HepG2 (cell line): ENCODE measurements around the gene DGKG. TPM values are rescaled to one million over a fixed set of nuclear protein-coding genes. Genes with fewer than 3 reads are reported as not detected.

ENCODE experiments used
- ATAC-seq: fragments of 200-7000 bp; cut with Tn5 transposase; 3 replicates; pipeline ENCODE4 v1.9.1; 2020; ENCODE audit warnings: mild to moderate bottlenecking, moderate library complexity
- BruUV-seq: library from RNA; stranded (reverse); fragments of 400-500 nt; replicated peaks from 2 replicates; lab custom pipeline; 2021; lab: Mats Ljungman, UMichigan
- CTCF ChIA-PET: fragments of 300-600 bp; formaldehyde crosslinking; extraction: SDS; loops from one replicate; lab custom pipeline; 2021; ENCODE audit warnings: low total read pairs, inconsistent platforms, low intra/inter-chr PET ratio; lab: Yijun Ruan, JAX
- POLR2A ChIA-PET: fragments of 350-600 bp; sonication (Branson Sonifier 250); formaldehyde crosslinking; loops from one replicate; lab custom pipeline; 2020; ENCODE audit warnings: antibody characterized with exemption, inconsistent platforms; lab: Yijun Ruan, JAX
- DNase-seq: peaks from one replicate; pipeline ENCODE4 v3.0.0-alpha.2; 2015; ENCODE audit warnings: low spot score
- FAIRE-seq: peaks from 3 replicates; lab custom pipeline; 2011; peaks lifted over from hg19 to GRCh38; lab: Jason Lieb, UNC
- H2AFZ ChIP-seq: one replicate; pipeline ENCODE4 v1.6.1; 2011; ENCODE audit warnings: low read length, inconsistent platforms
- H3K27ac ChIP-seq: fragments of 300-600 bp; 3 replicates; pipeline ENCODE4 v1.8.0; 2011; ENCODE audit warnings: mixed run types, mild to moderate bottlenecking, mixed read lengths, low read length, inconsistent platforms; ENCODE audit not compliant: insufficient read depth; ENCODE audit errors: extremely low read length
- H3K27me3 ChIP-seq, 2 experiments: fragments of 200-600 bp in 1 of 2; 2 replicates in 1 of 2; 3 replicates in 1 of 2; pipeline versions ENCODE4 v1.6.0 to v1.8.0; 2011; ENCODE audit warnings: low read length in 2 of 2, mild to moderate bottlenecking in 2 of 2, moderate library complexity in 2 of 2, inconsistent platforms in 1 of 2; ENCODE audit not compliant: insufficient read depth in 2 of 2, control insufficient read depth in 1 of 2
- H3K36me3 ChIP-seq, 2 experiments: fragments of 200-600 bp in 1 of 2; replicated peaks in 1 of 2; 2 replicates in 1 of 2; 3 replicates in 1 of 2; pipeline versions ENCODE4 v1.5.1 to v1.8.0; 2011; ENCODE audit warnings: low read length in 2 of 2, inconsistent platforms in 1 of 2; ENCODE audit not compliant: insufficient read depth in 2 of 2, control insufficient read depth in 1 of 2
- H3K4me1 ChIP-seq: 2 replicates; pipeline ENCODE4 v1.5.1; 2012; ENCODE audit warnings: low read length, inconsistent platforms; ENCODE audit not compliant: insufficient read depth
- H3K4me2 ChIP-seq: 2 replicates; pipeline ENCODE4 v1.6.0; 2011; ENCODE audit warnings: low read depth, low read length, inconsistent platforms
- H3K4me3 ChIP-seq, 3 experiments: fragments of 200-600 bp in 1 of 3; sonication (generic), shearing (Covaris generic) in 1 of 3; replicated peaks in 1 of 3; 2 replicates each; pipeline ENCODE4 v1.5.1; 2011 to 2016; ENCODE audit warnings: low read length in 3 of 3, inconsistent platforms in 2 of 3, low read depth in 2 of 3, mild to moderate bottlenecking in 2 of 3, control low read depth in 1 of 3, mixed read lengths in 1 of 3; ENCODE audit not compliant: insufficient read depth in 1 of 3
- H3K79me2 ChIP-seq: one replicate; pipeline ENCODE4 v1.6.1; 2011; ENCODE audit warnings: low read length, inconsistent platforms; ENCODE audit not compliant: insufficient read depth
- H3K9ac ChIP-seq: 2 replicates; pipeline ENCODE4 v1.6.0; 2011; ENCODE audit warnings: mild to moderate bottlenecking, low read depth, low read length, inconsistent platforms; ENCODE audit not compliant: insufficient read depth
- H3K9me3 ChIP-seq: 2 replicates; pipeline ENCODE4 v1.5.1; 2012; ENCODE audit warnings: mild to moderate bottlenecking, low read length
- H4K20me1 ChIP-seq: 2 replicates; pipeline ENCODE4 v1.6.0; 2011; ENCODE audit warnings: inconsistent platforms, mild to moderate bottlenecking, low read length, moderate library complexity; ENCODE audit not compliant: insufficient read depth
- ATF7 ChIP-seq, 2 experiments: fragments of 450-650 bp in 1 of 2; sonication (generic) in 1 of 2; formaldehyde crosslinking in 1 of 2; IDR thresholded peaks; 2 replicates each; pipeline versions ENCODE4 v1.4.0 to v1.6.1; 2016 to 2020; ENCODE audit warnings: antibody characterized with exemption in 1 of 2, mild to moderate bottlenecking in 1 of 2, missing genetic modification reagents in 1 of 2
- CCAR2 ChIP-seq: fragments of 200-400 bp; formaldehyde crosslinking; optimal IDR thresholded peaks from 2 replicates; pipeline ENCODE3; 2018; ENCODE audit warnings: low read depth, mild to moderate bottlenecking, low read length, moderate library complexity
- CREB1 ChIP-seq, 2 experiments: fragments of 450-650 bp in 1 of 2; IDR thresholded peaks; 2 replicates each; pipeline ENCODE4 v1.6.1; 2016 to 2017; ENCODE audit warnings: control low read depth in 1 of 2, mild to moderate bottlenecking in 1 of 2, missing compliant biosample characterization in 1 of 2, missing genetic modification characterization in 1 of 2
- DPF2 ChIP-seq: sonication (generic); formaldehyde crosslinking; IDR thresholded peaks from 2 replicates; pipeline ENCODE4 v1.4.0; 2020; ENCODE audit warnings: mild to moderate bottlenecking, low read depth, missing genetic modification reagents, borderline replicate concordance
- NFE2L2 ChIP-seq: fragments of 150-350 bp; IDR thresholded peaks from 2 replicates; pipeline ENCODE4 v1.6.1; 2014; ENCODE audit warnings: low read length
- NFIB ChIP-seq: sonication (generic); formaldehyde crosslinking; IDR thresholded peaks from 2 replicates; pipeline ENCODE4 v1.9.0; 2021; ENCODE audit warnings: missing genetic modification reagents, mild to moderate bottlenecking, borderline replicate concordance
- SIN3B ChIP-seq: fragments of 150-350 bp; IDR thresholded peaks from 2 replicates; pipeline ENCODE4 v1.6.1; 2014; ENCODE audit warnings: low read length
- ZNF207 ChIP-seq: fragments of 450-650 bp; IDR thresholded peaks from 2 replicates; pipeline ENCODE4 v1.6.1; 2016; ENCODE audit warnings: antibody characterized with exemption, borderline replicate concordance
- ZNF441 ChIP-seq: sonication (generic); formaldehyde crosslinking; IDR thresholded peaks from 2 replicates; pipeline ENCODE4 v1.7.0; 2021; ENCODE audit warnings: missing genetic modification reagents, borderline replicate concordance
- WGBS: methylation state at CpG from one replicate; pipeline ENCODE4 v1.1.6; 2017; ENCODE audit warnings: low lambda C conversion rate; 5-methylcytosine and 5-hydroxymethylcytosine counted together
- in situ Hi-C: cut with HindIII; loops from 2 replicates; pipeline ENCODE4 v1.10.0; 2017; ENCODE audit warnings: low pct_unique_long_range_greater_than_20kb; ENCODE audit not compliant: extremely low pct_ligation_motif_present
- intact Hi-C: fragments of 100-400 bp; cut with micrococcal nuclease; formaldehyde crosslinking; loops from one replicate; pipeline ENCODE4 v1.10.0; 2022; ENCODE audit not compliant: unreplicated experiment
- polyA plus RNA-seq, 8 experiments: library from polyadenylated mRNA; depleted of rRNA in 3 of 8; stranded (reverse) in 7 of 8; unstranded in 1 of 8; fragments of >200 nt; fragmentation: Illumina TruSeq in 4 of 8; extraction: Trizol in 4 of 8; gene quantifications; 2 replicates each; pipeline versions ENCODE4 v1.2.1 to v1.2.3, GENCODE V29; 2011 to 2016; ENCODE audit warnings: low read depth in 4 of 8, missing spikeins in 1 of 8, mixed read lengths in 1 of 8; ENCODE audit not compliant: insufficient read depth in 1 of 8
- total RNA-seq, 5 experiments: library from RNA; depleted of rRNA; stranded (reverse); fragments of >200 nt; fragmentation: Illumina TruSeq; extraction: Trizol; gene quantifications; 2 replicates each; pipeline ENCODE4 v1.2.3, GENCODE V29; 2016; ENCODE audit warnings: low read depth in 1 of 5
- TF ChIP-seq, protein P1 (sequence below): IDR thresholded peaks from 2 replicates; pipeline ENCODE4 v1.6.1; 2016

Gene DGKG
- total and polyA plus RNA-seq, 2 of the 13 experiments (the other 11 are each of a cell fraction or from before 2014, with no cell fraction given) = 3.8 to 6.2 TPM

DNA sequence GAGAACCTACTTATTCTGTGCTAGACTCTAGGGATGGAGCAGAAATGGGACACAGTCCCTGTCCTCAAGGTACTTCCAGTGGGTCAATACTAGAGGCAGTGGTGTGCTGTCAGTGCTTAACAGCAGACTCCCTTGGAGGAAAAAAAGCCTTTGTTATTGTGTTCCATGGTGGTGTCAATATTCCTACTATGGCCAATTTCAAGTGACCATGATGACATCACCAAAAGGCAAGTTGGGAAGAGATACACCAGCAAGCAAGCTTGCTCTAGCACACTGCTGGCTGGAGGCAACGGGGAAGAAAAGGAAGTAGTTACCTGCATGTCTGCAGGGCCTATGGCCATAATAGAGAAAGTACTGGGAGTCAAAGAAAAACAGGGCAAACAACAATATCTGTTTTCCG lies 163.6 kb downstream of the DGKG start:
- Histone ChIP-seq H4K20me1 (no peaks in the 10 kb centered on the region), H3K9me3 (no peaks in the 10 kb centered on the region), H3K4me3 (no peak overlapping the region), H3K36me3 (no peaks in the 10 kb centered on the region; a peak in 1 of 5 replicates), H3K9ac (no peak overlapping the region), H2AFZ (no peak overlapping the region), H3K4me1 (no peaks in the 10 kb centered on the region), H3K4me2 (no peak overlapping the region), H3K79me2 (no peaks in the 10 kb centered on the region), H3K27ac (no peak overlapping the region), H3K27me3 (no peaks in the 10 kb centered on the region)
- intact Hi-C loops = no loop called here
- no peak for ATAC-seq
- ChIA-PET CTCF (no interaction called here), POLR2A (no interaction called here)
- TF ChIP-seq ZNF207 (no peak), CREB1 (IDR thresholded peaks at IDR 0.05) (peak; percentile 61), CREB1 (CRISPR knock-in tag; IDR thresholded peaks at IDR 0.05) (no peak), ZNF441 (no peak), ATF7 (IDR thresholded peaks at IDR 0.05) (peak; percentile 78), ATF7 (CRISPR knock-in tag; IDR thresholded peaks at IDR 0.05) (no peak)
- TF ChIP-seq, protein P1, sequence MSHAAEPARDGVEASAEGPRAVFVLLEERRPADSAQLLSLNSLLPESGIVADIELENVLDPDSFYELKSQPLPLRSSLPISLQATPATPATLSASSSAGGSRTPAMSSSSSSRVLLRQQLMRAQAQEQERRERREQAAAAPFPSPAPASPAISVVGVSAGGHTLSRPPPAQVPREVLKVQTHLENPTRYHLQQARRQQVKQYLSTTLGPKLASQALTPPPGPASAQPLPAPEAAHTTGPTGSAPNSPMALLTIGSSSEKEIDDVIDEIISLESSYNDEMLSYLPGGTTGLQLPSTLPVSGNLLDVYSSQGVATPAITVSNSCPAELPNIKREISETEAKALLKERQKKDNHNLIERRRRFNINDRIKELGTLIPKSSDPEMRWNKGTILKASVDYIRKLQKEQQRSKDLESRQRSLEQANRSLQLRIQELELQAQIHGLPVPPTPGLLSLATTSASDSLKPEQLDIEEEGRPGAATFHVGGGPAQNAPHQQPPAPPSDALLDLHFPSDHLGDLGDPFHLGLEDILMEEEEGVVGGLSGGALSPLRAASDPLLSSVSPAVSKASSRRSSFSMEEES = no peak
- FAIRE-seq = no peak
- no peak for DNase-seq
- 94% methylated on average over 2 of the region's 2 CpGs for WGBS
- in situ Hi-C loops = no loop called here
- BruUV-seq = no TSS peak

DNA sequence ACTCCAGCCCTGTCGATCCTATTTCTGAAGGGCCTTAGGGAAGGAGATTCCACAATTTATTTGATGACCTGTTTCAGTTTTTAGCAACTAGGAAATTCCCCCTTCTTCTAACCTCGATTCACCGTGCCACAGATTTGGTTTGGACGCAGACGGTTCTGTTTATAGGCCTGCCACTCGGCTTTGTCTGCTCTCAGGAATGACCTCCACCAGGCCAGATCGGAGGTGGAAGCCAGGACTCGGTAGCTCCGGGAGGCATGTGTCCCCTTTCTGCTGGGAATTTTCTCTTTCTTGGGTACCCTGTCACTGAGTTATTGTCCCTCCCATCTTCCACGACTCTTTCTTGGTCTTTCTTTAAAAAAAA lies 167.6 kb downstream of the DGKG start:
- in situ Hi-C loops = no loop called here
- Histone ChIP-seq H3K9ac (no peak overlapping the region), H4K20me1 (no peaks in the 10 kb centered on the region), H3K4me1 (peaks cover 6% of the 10 kb centered on the region), H3K36me3 (no peaks in the 10 kb centered on the region; a peak in 2 of 5 replicates), H3K4me2 (no peak overlapping the region), H3K79me2 (no peaks in the 10 kb centered on the region), H3K27ac (no peak overlapping the region)
- intact Hi-C loops = no loop called here
- no TSS peak for BruUV-seq
- POLR2A ChIA-PET = no interaction called here
- no peak for DNase-seq
- TF ChIP-seq NFE2L2 (no peak), SIN3B (no peak), DPF2 (CRISPR knock-in tag) (no peak), NFIB (CRISPR knock-in tag) (no peak), CCAR2 (no peak)
- TF ChIP-seq, all 625 proteins: peak for 0
- ATAC-seq = no peak
- WGBS = 96% methylated on average over 10 of the region's 10 CpGs
- Histone ChIP-seq H3K9me3 (no peaks in the 10 kb centered on the region), H2AFZ (no peak overlapping the region), H3K4me3 (no peak overlapping the region), H3K27me3 (no peaks in the 10 kb centered on the region)
- CTCF ChIA-PET = no interaction called here
- FAIRE-seq = no peak
